H7 (cell line): Measurements from ENCODE around the gene ZNF236. TPM values are rescaled to one million over a fixed set of nuclear protein-coding genes. Genes with fewer than 3 reads are reported as not detected.
"Not testable (repeated sequence)": the region's sequence is repeated elsewhere in the genome, so short reads cannot be mapped to it uniquely, and the experiment has no call there.

ENCODE experiments used
- DNase-seq: peaks from one replicate; pipeline ENCODE4 v3.0.0; 2012
- H3K27me3 ChIP-seq: 2 replicates; pipeline ENCODE4 v1.6.0; 2011; ENCODE audit warnings: mild to moderate bottlenecking, low read length; ENCODE audit not compliant: control insufficient read depth, insufficient read depth
- H3K36me3 ChIP-seq: replicated peaks from 2 replicates; pipeline ENCODE4 v1.5.1; 2011; ENCODE audit warnings: low read length; ENCODE audit not compliant: control insufficient read depth, insufficient read depth
- H3K4me3 ChIP-seq: 2 replicates; pipeline ENCODE4 v1.5.1; 2011; ENCODE audit warnings: low read depth, mild to moderate bottlenecking, control low read depth, low read length, moderate library complexity; ENCODE audit not compliant: insufficient read depth
- total RNA-seq: library from RNA; depleted of rRNA; stranded (reverse); fragments of >200 nt; shearing (Covaris generic); gene quantifications from 2 replicates; pipeline ENCODE4 v1.2.3, GENCODE V29; 2014

The ZNF236 gene
- total RNA-seq, 1 experiment from 2014 or later: 9.1 TPM

DNA sequence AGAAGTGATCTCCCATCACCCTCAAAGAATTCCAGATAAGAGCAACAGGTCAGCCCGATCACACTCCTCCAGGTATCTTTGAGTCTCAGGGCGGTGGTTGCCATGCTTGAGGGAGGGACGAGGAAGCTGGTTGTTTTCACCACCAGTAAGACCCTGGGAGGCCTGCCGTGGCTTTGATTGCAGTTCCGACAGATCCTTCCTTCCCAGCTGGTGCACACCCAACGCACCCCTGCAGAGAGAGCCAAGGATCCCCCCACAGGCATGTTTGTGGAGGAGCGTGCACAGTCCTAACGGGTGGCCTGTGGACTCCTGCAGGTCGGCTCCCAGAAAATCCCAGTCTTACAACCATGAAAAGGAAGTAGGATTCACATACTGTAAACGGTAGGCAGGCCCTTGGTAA lies 13.8 kb upstream of the ZNF236 start:
- Histone ChIP-seq H3K27me3 (no peaks in the 10 kb centered on the region), H3K36me3 (no peaks in the 10 kb centered on the region), H3K4me3 (no peak overlapping the region)
- no peak for DNase-seq

DNA sequence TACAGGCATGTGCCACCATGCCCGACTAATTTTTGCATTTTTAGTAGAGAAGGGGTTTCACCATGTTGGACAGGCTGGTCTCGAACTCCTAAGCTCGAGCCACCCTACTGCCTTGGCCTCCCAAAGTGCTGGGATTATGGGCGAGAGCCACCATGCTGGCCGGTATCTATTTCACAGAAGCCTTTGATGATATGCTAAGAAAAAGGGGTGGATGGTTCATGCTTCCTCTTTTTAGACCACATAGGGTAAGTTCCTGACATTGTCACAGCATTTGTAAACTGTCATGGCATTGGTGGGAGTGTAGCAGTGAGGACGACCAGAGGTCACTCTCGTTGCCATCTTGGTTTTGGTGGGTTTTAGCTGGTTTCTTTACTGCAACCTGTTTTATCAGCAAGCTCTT lies 10.8 kb upstream of the ZNF236 start:
- H3K27me3 ChIP-seq, H3K36me3 ChIP-seq, H3K4me3 ChIP-seq, DNase-seq: not testable (repeated sequence)

DNA sequence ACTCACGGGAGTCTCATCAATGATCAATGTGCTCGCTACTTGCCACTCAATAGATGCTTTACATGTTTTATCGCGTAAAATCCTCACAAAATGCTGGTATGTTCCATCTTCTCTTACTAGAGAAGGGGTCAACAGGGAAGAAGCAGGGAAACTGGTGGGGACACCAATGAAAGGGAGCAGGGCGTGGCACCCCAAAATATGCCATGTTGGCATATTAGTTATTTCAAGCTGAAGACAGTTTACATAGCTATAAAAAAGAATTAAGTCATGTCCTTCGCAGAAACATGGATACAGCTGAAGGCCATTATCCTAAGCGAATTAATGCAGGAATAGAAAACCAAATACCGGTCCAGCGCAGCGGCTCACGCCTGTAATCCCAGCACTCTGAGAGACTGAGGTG lies 8.1 kb upstream of the ZNF236 start:
- DNase-seq: no peak
- H3K27me3 ChIP-seq: no peaks in the 10 kb centered on the region
- no peaks in the 10 kb centered on the region for H3K36me3 ChIP-seq
- no peak overlapping the region for H3K4me3 ChIP-seq

DNA sequence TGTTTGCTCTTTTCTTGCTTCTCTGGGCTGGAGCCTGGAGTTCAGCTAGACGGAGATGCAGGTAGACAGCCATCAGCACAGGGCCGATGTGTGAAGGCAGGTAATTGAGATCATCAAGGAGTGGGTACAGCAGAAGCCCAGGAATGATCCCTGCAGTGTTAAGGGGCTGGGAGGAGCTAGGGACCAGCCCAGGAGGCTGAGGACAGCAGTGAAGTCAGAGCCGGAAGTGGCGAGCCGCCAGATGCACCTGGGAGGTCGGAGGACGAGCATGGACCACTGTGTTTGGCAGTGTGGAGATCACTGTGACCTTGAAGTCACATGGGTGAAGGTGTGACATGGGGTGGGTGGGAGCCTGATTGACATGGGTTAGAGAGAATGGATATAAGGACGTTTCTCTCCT lies 6.2 kb upstream of the ZNF236 start:
- no peaks in the 10 kb centered on the region for H3K36me3 ChIP-seq
- no peaks in the 10 kb centered on the region for H3K27me3 ChIP-seq
- no peak for DNase-seq
- H3K4me3 ChIP-seq: no peak overlapping the region

DNA sequence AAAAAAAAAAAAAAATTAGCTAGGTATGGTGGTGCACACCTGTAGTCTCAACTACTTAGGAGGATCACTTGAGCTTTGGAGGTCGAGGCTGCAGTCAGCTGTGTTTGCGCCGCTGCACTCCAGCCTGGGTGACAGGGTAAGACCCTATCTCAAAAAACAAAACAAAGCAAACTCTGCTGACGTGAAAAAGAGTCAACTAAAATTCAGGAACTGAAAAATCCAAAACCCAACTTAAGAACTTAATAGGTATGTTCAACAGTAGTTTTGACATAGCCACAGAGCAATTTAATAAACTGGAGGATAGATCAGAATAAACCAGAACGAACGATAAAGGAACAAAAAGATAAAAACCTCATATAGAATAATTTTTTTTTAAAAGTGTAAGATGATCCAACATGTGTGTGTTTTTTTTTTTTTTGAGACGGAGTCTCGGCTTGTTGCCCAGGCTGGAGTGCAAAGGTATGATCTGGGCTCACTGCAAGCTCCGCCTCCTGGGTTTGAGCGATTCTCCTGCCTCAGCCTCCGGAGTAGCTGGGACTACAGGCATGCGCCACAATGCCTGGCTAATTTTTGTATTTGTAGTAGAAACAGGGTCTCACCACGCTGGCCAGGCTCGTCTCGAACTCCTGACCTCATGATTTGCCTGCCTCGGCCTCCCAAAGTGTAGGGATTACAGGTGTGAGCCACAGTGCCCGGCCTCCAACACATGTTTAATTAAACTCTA lies 4.3 kb upstream of the ZNF236 start:
- H3K36me3 ChIP-seq: no peaks in the 10 kb centered on the region
- DNase-seq: no peak
- no peak overlapping the region for H3K4me3 ChIP-seq
- H3K27me3 ChIP-seq: no peaks in the 10 kb centered on the region

DNA sequence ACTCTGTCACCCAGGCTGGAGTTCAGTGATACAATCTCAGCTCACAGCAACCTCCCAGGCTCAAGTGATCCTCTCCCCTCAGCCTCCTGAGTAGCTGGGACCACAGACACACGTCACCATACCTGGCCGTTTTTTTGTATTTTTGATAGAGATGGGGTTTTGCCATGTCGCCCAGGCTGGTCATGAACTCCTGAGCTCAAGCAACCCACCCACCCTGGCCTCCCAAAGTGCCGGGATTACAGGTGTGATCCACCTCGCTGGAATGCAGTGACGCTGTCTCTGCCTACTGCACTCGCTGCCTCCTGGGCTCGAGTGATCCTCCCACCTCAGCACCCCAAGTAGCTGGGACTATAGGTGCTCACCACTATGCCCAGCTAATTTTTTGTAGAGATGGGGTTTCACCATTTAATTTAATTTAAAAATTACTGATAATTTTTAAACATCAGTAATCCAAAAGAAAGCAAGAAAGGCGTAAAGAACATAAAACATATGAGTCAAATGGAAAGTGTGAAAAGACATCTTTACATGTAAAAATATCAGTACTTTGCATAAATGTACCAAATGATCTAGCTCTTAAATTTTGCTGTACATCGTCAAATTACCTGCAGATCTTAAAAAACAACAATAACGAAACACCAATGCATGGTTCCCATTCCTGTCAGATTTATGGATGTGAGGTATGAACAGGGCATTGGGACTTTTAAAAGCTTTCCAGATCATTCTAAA lies 2.8 kb upstream of the ZNF236 start:
- Histone ChIP-seq H3K4me3 (no peak overlapping the region), H3K27me3 (no peaks in the 10 kb centered on the region), H3K36me3 (no peaks in the 10 kb centered on the region)
- no peak for DNase-seq

DNA sequence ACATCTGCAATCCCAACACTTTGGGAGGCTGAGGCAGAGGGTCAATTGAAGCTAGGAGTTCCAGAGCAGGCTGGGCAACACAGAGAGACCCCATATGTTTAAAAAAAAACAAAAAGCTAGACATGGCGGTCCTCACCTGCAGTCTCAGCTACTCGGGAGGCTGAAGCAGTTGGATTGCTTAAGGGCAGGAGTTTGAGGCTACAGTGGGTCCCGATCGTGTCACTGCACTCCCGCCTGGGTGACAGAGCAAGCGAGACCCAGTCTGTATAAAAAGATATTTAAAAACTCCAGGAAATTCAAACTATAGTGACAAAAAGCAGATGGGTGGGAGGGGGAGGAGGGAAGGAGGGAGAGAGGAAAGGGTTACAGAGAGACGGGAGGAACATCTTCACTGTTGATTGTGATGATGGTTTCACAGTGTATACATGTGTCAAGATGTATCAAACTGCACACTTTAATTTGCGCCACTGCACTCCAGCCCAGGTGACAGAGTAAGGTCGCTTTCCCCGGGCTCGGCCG lies 942 bp upstream of the ZNF236 start:
- peak overlapping the region; percentile 96 for H3K4me3 ChIP-seq
- H3K27me3 ChIP-seq: no peaks in the 10 kb centered on the region
- H3K36me3 ChIP-seq: no peaks in the 10 kb centered on the region
- no peak for DNase-seq

DNA sequence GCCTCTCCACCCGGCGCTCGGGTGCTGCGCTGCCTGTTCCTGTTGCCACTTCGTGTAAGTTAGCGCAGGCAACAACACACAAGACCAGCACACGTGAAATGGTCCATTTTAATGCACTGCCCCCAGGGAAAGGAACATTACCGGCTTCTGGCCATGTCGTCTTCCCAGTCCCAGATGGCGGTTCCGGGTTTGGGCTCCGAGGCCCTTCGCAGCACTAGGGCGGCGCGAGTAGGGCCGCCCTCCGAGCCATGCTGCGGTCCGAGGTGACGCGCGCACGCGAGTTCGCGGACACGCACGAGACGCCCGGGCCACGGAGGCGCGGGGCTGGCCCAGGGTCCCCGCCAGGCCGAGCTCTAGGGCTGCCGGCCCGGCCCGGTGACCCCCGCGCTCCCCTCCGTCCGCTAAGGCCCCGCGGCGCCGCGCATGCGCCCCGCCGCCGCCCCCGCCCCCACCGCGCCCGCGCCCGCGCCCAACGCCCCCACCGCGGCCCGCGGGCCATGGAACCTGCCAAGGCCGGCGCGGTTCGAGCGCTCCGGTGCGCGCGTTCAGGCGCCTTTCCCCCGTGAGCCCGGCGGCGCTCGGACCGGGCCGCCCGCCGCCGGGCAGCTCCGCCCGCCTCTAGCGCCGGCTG lies 367 bp upstream of the ZNF236 start:
- no peaks in the 10 kb centered on the region for H3K27me3 ChIP-seq
- peak; percentile 96 for DNase-seq

DNA sequence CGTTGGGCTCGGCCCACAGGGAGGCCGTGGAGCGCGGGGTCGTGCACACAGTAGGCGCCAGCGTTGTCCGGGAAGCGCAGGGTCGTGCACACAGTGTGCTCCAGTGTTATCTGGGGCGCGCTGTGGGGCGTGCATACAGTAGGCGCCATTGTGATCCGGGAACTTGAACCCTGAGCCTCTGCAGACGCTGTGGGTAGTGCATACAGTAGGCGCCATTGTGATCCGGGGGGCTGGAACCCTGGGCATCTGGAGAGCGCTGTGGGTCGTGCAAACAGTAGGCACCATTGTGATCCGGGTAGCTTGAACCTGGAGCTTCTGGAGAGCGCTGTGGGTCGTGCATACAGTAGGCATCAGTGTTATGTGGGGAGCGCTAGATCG lies 793 bp downstream of the ZNF236 start:
- no peak for DNase-seq
- Histone ChIP-seq H3K36me3 (no peaks in the 10 kb centered on the region), H3K27me3 (no peaks in the 10 kb centered on the region), H3K4me3 (peak overlapping the region; percentile 83)

More for the DNA sequence above, 367 bp upstream of the ZNF236 start:
- Histone ChIP-seq H3K36me3 (no peaks in the 10 kb centered on the region), H3K4me3 (peak overlapping the region; percentile 96)

DNA sequence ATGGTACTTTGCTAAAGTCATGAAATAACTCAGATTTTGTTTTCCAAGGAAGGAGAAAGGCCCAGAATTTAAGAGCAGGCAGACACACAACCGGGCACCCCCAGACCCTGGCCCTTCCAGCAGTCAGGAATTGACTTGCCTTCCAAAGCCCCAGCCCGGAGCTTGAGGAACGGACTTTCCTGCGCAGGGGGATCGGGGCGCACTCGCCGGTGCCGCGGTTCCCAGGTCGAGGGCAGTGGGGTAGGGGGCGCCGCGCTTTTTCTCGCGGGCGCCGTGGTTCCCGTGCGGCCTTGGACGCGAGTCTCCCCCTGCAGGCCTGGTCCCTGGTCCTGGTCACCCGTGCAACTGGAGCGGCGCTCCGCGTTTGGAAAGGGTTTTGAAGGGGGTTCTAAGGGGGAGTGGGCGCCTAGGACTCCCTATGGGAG lies 1.2 kb downstream of the ZNF236 start:
- H3K4me3 ChIP-seq: peak overlapping the region; percentile 83
- no peaks in the 10 kb centered on the region for H3K36me3 ChIP-seq
- H3K27me3 ChIP-seq: no peaks in the 10 kb centered on the region
- peak; percentile 85 for DNase-seq

DNA sequence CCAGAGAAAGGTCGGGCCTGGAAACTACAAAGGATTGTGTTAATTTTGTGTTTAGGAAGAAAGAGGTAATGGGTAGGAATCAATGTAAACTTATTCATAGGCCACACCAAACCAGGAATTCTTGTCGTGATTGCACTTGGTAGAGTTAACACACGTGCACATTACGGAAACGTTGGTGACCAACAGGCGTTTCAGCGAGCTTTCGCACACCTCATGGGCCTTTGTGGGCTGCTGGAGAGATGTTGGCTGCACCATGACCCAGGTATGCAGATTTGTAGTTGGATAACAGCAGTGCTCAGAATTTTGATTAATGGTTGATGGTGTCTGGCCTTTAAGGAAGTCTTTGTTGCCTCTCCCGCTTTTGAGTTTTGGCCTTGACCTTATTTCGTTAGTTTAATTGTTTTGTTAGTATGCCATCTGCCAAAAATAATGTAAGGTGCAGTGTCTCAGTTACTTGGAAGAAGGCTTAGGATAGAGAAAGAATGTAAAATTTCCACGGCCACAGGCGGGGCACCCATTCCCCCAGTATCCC lies 1.9 kb downstream of the ZNF236 start:
- no peaks in the 10 kb centered on the region for H3K27me3 ChIP-seq
- DNase-seq: no peak
- H3K4me3 ChIP-seq: peak overlapping the region; percentile 83; the same call in 1 of the 2 replicates

DNA sequence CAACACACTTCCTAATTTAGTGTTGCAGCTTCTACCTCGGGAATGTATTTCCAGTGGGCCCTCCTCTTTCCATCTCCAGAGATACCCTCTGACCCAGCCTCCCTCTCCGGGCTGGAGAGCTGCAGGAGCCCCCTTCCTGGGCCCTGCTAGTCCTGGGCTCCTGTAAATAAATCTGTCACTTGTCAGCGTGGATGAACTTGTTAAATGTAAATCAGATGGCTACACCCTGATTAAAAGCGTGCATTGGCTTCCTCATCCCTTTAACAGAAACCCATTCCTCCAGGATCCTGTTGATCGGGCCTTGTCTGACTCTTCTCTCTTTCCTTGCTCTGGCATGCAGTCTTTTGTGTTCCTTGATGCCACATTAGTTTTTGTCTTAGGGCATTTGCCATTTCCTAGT lies 2.4 kb downstream of the ZNF236 start:
- Histone ChIP-seq H3K27me3 (no peaks in the 10 kb centered on the region), H3K36me3 (no peaks in the 10 kb centered on the region), H3K4me3 (no peak overlapping the region)
- no peak for DNase-seq

More for the DNA sequence above, 1.9 kb downstream of the ZNF236 start:
- no peaks in the 10 kb centered on the region for H3K36me3 ChIP-seq

DNA sequence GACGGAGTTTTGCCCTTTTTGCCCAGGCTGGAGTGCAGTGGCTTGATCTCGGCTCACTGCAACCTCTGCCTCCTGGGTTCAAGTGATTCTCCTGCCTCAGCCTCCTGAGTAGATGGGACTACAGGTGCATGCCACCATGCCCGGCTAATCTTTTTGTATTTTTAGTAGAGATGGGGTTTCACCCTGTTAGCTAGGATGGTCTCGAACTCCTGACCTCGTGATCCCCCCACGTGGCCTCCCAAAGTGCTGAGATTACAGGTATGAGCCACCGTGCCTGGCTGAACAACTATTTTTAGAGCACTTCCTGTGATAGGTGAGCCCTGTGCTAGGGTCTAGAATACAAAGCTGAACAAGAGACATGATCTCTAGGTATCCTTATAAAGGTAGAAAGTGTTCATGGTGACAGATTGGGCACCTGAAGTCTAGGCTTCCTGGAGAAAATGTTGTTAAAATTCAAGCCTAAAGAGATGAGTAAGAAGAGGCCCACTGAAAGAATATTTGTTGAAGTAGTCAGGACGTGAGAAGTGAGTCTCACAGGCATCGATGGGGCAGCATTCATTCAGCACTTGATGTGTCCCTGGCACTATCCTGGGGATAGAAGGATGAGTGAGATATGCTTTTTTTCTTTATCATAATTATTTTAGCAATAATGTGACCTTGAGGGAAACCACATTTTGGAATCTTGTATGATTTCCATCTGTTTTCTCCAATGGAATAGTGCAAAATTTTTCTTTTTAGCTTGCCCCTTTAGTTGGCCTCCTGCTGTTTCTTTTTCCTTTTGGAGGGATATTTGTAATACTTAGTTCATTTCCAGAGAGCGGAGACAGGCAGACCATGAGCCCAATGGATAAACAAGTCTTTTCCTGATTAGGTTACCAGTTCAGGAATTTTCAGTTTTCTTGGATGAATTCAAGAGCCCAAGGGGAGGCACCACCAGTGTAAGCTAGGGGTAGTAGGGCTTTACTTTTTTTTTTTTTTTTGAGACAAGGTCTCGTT lies 5.1 kb downstream of the ZNF236 start:
- no peaks in the 10 kb centered on the region for H3K36me3 ChIP-seq
- no peak for DNase-seq
- no peaks in the 10 kb centered on the region for H3K27me3 ChIP-seq
- no peak overlapping the region for H3K4me3 ChIP-seq

DNA sequence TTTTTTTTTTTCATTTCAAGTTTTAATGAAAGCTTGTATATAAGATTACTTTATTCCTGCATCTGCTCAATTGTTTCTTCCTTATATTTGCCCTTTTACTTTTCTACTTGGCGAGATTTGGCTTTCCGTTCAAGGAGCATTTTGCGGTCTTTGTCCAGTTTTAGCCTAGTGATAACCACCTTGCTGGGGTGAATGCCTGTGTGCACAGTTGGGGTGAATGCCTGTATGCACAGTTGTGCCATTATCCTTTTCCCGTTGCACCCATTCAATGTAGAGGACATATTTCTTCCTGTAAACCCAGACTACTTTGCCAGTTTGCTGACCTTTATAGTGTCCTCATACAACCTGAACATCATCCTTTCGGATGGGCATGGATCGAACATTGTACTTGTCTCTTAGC lies 12.0 kb downstream of the ZNF236 start:
- no peak overlapping the region for H3K4me3 ChIP-seq
- no peaks in the 10 kb centered on the region for H3K27me3 ChIP-seq
- no peak for DNase-seq
- H3K36me3 ChIP-seq: no peaks in the 10 kb centered on the region
